ENCODE results near the gene BAIAP2. TPM values are rescaled to one million over a fixed set of nuclear protein-coding genes. Genes with fewer than 3 reads are reported as not detected.

BAIAP2 gene
- total and polyA plus RNA-seq, 2 donors (not counting 3 experiments of a cell fraction or from before 2014, with no cell fraction given), result 12.3 to 18.6 TPM

GRCh38 chr17:81086789-81087551 is 52.0 kb downstream of the BAIAP2 start:
- Histone ChIP-seq H3K36me3 (ENCODE audit: control insufficient read depth in 2 of 2, extremely low read depth in 1 of 2, insufficient read depth in 2 of 2, low read length in 2 of 2) (no peaks in the 10 kb centered on the region), H2AFZ (ENCODE audit: low read depth, low read length) (no peak overlapping the region), H3K79me2 (ENCODE audit: control insufficient read depth, insufficient read depth, low read length) (no peaks in the 10 kb centered on the region), H3K4me3 (replicated peaks in 1 of 3; ENCODE audit: insufficient read depth in 1 of 3, low read depth in 1 of 3, low read length in 3 of 3) (no peak overlapping the region), H3K27me3 (ENCODE audit: control insufficient read depth in 2 of 2, insufficient read depth in 2 of 2, low read length in 2 of 2) (no peaks in the 10 kb centered on the region), H3K9ac (replicated peaks; ENCODE audit: extremely low read depth, insufficient read depth, low read length) (no peak overlapping the region), H4K20me1 (replicated peaks; ENCODE audit: control insufficient read depth, extremely low read depth, insufficient read depth, low read length) (no peaks in the 10 kb centered on the region), H3K9me3 (replicated peaks; ENCODE audit: control insufficient read depth, insufficient read depth, low read length) (no peaks in the 10 kb centered on the region), H3K4me1 (ENCODE audit: control insufficient read depth, extremely low read depth, insufficient read depth, low read length) (no peaks in the 10 kb centered on the region), H3K4me2 (ENCODE audit: insufficient read depth, low read length) (no peak overlapping the region), H3K9me1 (replicated peaks; ENCODE audit: control insufficient read depth, extremely low read depth, insufficient read depth, low read length) (no peaks in the 10 kb centered on the region), H3K27ac (ENCODE audit: insufficient read depth, low read depth, low read length) (no peak overlapping the region)
- DNase-seq (ENCODE audit: low read depth, low spot score), result no peak
- no TSS peak for BruUV-seq (replicated peaks)
- dilution Hi-C loops (cut with MboI; ENCODE audit: extremely low pct_ligation_motif_present, low sequenced_read_pairs) (no loop called here), intact Hi-C loops (cut with micrococcal nuclease) (no loop called here)
- ChIA-PET CTCF (interaction anchor here (1.6 to 2.1 kb wide), 2 partner anchors 10 to 11 kb away, joined by 3 to 11 read pairs; no protein-coding TSS in a partner anchor), POLR2A (no interaction called here)
- FAIRE-seq, result no peak
- TF ChIP-seq EZH2 (IDR thresholded peaks at IDR 0.05; ENCODE audit: borderline replicate concordance, low read depth, low read length, severe bottlenecking) (no peak), POLR2AphosphoS5 (IDR thresholded peaks at IDR 0.05; ENCODE audit: insufficient read depth, low read depth, low read length) (no peak), FOS (IDR thresholded peaks at IDR 0.05; ENCODE audit: borderline replicate concordance, insufficient read depth, low read length) (no peak), CTCF (IDR thresholded peaks at IDR 0.05; ENCODE audit: extremely low read depth in 1 of 2, insufficient read depth in 1 of 2, low read depth in 1 of 2, low read length in 2 of 2) (no peak), JUN (IDR thresholded peaks at IDR 0.05; ENCODE audit: borderline replicate concordance, insufficient read depth, insufficient read length, low read depth) (no peak), MYC (IDR thresholded peaks at IDR 0.05; ENCODE audit: low read depth, low read length) (no peak), POLR2A (IDR thresholded peaks at IDR 0.05; ENCODE audit: low read depth, low read length) (no peak), GATA2 (IDR thresholded peaks at IDR 0.05; ENCODE audit: insufficient read depth, insufficient read length, low read depth, low read length) (no peak)
- TF ChIP-seq, protein P1, sequence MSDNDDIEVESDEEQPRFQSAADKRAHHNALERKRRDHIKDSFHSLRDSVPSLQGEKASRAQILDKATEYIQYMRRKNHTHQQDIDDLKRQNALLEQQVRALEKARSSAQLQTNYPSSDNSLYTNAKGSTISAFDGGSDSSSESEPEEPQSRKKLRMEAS (IDR thresholded peaks at IDR 0.05; ENCODE audit: insufficient read depth, insufficient read length), result no peak

Measured in endothelial cell of umbilical vein (primary cell).